IPS-18c (cell line): ENCODE measurements around the gene MMP19.
A peak's percentile ranks its signal among the peaks of the same experiment; 100 is the strongest.

Experiments used
- H3K4me3 ChIP-seq: 2 replicates; pipeline ENCODE4 v1.7.0; 2013; ENCODE audit warnings: low read depth, mild to moderate bottlenecking, low read length, moderate library complexity; ENCODE audit not compliant: insufficient read depth
- H3K9me3 ChIP-seq: one replicate; pipeline ENCODE4 v1.6.1; 2013; ENCODE audit warnings: mild to moderate bottlenecking, low read length, moderate library complexity; ENCODE audit not compliant: control insufficient read depth, insufficient read depth

The MMP19 gene

DNA sequence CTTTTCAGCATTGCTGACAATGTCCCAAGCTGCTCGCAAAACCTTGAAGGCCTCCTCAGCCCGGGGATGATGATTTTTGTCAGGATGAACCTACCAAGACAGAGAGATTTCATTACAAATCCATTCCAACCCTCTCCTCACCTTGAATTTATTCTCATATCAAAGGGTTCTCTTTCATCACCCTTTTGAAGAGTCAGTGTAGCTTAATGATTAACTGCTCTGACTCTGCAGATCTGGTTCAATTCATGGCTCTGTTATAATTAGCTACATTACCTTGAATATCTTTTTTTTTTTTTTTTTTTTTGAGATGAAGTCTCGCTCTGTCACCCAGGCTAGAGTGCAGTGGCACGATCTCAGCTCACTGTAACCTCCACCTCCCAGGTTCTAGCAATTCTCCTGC is 19.3 kb downstream of the MMP19 start:
- H3K4me3 ChIP-seq, result no peak overlapping the region
- no peaks in the 10 kb centered on the region for H3K9me3 ChIP-seq

DNA sequence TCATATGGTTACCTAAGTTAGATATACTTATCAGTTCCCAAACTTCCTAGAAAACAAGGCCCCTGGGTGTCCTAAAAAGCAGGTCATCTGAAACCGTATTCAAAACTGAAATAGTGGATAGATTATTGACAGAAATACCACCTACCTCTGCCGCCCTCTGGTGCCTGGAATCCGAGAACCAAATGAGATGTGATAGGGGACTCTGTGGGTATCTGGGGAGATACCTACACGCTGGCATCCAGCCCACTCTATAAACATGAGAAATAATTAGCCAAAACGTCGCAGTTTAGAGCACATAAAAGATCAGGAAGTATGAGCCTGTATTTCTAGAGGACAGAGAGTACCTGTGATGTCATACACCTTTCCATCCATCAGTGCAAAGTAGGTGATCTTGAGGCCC is 20.5 kb downstream of the MMP19 start:
- Histone ChIP-seq H3K4me3 (no peak overlapping the region), H3K9me3 (no peaks in the 10 kb centered on the region)

DNA sequence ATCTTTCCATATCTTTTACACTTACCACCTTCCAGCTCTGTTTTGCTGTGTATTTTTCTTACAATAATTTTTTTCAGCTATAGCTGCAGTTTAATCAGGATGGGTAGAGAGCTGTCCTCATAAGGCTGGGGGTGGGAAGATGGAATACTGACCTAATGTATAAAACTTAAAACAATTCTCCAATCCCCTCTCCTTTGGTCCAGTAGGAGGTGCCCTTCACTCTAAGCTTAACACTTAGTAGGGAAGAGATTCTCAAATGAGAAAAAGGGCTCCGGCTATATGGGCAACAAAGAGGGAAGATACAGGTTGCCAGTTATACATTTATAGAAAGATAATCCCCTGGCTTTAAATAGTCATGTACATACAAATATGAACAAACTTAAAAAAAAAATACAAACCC is 22.1 kb downstream of the MMP19 start:
- no peak overlapping the region for H3K4me3 ChIP-seq
- no peaks in the 10 kb centered on the region for H3K9me3 ChIP-seq

DNA sequence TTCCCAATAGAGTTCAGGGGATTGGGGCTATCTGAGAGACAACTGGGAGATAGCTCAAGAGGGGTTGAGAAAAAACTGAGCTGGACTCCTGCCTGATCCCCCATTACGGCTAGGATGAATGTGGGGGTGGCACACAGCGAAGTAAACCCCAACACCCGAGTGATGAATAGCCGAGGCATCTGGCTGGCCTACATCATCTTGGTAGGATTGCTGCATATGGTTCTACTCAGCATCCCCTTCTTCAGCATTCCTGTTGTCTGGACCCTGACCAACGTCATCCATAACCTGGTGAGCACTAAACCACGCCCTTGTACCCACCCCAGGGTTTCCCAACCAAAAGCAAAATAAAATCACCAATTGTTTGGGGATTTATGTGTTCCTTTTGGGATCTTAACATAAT is 23.9 kb downstream of the MMP19 start:
- Histone ChIP-seq H3K4me3 (peak overlapping the region; percentile 85; the same call in 1 of the 2 replicates), H3K9me3 (no peaks in the 10 kb centered on the region)

DNA sequence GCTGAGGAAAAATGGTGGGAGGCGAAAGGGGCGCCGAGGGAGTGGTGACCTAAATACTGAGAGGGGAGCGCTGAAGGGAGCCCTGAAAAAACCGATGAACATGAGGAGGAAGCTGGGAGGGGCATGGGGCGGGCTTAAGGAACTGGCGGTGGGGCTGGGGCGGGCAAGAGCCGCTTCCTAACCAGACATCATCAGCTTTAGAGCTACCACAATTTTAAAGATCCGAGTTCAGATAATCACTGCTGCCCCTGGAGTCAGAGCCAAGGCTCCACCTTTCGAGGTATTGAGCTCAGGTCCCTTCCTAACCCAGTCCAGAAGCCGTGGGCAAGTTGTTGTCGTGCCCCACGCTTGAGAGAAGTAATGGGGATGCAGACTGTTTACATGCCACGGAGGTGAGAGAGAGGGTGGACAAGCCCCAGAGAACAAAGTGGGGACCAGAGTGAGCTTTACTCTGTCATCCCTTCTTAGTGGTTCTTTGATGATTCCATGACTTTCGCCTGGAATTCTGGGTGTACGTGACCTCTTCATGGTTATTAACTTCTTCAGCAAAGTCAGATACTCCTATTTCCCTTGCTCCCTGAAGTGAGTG is 24.5 kb downstream of the MMP19 start:
- H3K4me3 ChIP-seq, result peak overlapping the region; percentile 85
- no peaks in the 10 kb centered on the region for H3K9me3 ChIP-seq

DNA sequence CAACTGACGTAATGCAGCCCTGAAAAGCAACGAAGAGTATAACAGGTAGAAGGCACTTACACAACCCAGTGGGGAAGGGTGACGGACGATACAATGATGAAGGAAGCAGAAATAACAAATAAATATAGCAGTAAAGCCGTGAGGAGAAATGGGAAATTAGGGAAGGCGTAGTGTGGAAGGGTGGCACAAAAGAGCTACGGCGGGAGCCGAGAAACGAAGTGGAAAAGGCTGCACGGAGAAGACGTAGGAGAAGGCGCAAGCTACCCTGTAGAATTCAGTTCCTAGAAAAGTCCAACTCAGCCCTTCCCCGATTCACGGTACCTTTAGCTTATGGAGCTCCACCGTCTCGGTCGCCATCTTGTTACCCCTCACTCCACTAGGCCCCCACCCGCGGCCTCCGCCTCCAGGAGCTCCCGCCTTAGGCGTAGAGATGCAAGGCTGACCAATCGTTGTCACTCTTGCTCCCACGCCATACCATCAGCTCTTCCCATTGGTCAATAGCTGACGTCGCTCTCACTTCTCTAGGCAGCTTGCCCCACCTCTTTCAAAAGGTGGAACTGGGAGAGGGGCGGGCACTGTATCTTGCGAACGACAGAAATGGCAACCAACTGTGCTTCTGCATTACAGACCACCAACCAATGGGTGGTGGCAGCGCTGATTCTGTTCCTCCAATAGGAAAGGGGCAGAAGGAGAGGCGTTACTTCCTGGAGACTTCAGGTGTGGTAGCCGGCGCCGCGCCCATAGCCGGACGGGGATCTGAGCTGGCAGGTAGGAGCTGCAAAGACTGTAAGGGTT is 25.2 kb downstream of the MMP19 start, which contains the start of the genes ORMDL2 and SARNP:
Gene ORMDL2 (plus strand): TSS at position 697 of the 795 bp plus-strand sequence. CDS start 959 bp downstream, outside the sequence.
Gene SARNP (minus strand): TSS at position 380 of the 795 bp plus-strand sequence. CDS start 23 bp downstream, at position 357.
- no peaks in the 10 kb centered on the region for H3K9me3 ChIP-seq
- peak within 1 kb of the TSS; percentile 90 for H3K4me3 ChIP-seq

DNA sequence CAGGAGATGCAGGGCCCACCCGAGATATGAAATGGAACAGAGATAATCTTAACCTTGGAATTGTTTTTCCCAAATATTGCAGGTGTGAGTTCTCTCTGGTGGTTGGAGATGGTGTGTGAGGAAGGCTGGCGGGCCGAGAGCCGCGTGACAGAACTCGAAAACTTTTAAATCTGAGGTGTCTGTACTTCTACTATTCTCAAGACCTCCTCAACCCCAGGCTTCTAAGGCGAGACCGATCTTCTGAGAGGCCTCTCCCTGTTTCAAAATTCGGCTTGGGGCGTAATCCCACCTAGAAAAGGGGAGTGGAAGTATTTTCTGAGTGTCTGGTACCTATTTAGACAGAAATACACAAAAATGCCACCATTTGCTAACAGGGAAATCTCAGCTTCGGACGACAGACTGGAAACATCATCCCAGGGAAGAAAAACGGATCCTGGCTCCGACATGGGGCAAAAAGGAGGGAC is 25.8 kb downstream of the MMP19 start:
- Histone ChIP-seq H3K9me3 (no peaks in the 10 kb centered on the region), H3K4me3 (peak overlapping the region; percentile 90)

DNA sequence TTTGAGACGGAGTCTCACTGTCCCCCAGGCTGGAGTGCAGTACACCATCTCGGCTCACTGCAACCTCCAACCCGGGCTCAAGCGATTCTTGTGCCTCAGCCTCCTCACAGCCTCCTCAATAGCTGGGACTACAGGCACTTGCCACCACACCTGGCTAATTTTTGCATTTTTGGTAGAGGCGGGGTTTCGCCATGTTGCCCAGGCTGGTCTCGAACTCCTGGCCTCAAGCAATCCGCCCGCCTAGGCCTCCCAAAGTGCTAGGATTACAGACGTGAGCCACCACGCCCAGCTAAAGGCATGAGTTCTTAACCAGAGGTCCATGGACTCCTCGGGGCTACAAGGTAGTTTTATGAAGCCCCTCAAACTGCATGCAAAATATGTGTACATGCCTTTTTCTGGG is 27.3 kb downstream of the MMP19 start:
- H3K4me3 ChIP-seq, result no peak overlapping the region
- H3K9me3 ChIP-seq, result no peaks in the 10 kb centered on the region

DNA sequence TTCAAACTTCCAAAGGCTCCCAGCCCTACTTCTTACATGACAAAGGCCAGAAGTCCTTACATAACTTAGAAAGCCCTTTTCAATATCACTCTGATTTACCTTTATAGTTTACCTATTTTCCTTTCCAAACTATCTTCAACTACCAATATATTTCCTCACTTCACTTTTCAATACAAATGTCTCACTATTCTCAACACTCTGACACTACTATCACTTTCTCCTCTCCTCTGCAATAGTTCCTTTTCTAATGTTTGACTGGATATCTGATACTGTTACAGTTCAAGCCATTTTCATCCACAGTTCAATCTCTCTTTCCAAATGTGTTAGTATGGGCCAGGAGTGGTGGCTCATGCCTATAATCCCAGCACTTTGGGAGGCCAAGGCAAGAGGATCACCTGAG is 28.5 kb downstream of the MMP19 start:
- H3K4me3 ChIP-seq, result no peak overlapping the region

DNA sequence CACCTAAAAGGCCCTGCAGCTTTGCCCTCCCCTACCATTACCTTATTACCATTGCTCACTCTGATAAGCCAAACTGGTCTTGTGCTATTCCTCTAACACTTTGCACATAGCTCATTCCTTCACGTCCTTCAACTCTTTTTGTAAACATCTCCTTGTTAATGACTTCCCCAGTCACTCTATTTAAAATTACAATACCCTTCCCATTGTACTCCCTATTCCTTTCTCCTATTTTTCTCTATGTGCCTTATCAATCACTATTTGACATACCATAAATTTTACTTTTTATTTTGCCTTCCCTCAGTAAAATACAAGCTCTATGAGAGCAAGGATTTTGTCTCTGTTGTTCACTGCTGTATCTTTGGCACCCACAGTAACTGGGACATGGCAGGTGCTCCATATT is 30.6 kb downstream of the MMP19 start:
- Histone ChIP-seq H3K4me3 (no peak overlapping the region), H3K9me3 (no peaks in the 10 kb centered on the region)

More for the DNA sequence above, 28.5 kb downstream of the MMP19 start:
- H3K9me3 ChIP-seq, result no peaks in the 10 kb centered on the region

DNA sequence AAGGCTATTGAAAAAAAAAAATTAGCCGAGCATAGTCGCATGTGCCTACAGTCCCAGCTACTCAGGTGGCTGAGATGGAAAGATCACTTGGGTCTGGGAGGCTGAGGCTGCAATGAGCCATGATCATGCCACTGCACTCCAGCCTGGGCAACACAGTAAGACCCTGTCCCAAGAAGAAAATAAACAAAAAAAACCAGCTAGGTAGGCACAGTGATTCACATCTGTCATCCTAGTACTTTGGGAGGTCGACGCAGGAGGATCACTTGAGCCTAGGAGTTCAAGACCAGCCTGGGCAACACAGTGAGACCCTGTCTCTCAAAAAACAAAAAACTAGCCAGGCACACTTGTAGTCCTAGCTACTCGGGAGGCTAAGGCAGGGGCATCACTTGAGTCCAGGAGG is 33.5 kb downstream of the MMP19 start:
- Histone ChIP-seq H3K9me3 (no peaks in the 10 kb centered on the region), H3K4me3 (no peak overlapping the region)

DNA sequence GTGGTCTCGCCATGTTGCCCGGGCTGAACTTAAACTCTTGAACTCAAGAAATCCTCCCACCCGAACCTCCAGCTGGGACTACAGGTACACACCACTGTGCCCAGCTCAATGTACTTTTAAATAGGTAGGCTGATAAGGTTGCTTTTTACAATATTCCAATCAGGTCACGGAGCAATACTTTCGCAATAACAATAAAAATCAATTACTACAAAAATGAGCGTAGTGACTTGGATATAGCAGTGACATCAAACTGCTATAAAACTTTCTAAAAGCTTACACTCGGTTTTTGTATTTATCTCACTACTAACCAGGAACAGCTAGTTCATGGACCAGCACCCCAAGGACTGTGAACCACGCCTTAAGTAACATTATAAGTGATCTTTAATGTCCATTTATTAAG is 35.8 kb downstream of the MMP19 start:
- no peak overlapping the region for H3K4me3 ChIP-seq
- H3K9me3 ChIP-seq, result no peaks in the 10 kb centered on the region

DNA sequence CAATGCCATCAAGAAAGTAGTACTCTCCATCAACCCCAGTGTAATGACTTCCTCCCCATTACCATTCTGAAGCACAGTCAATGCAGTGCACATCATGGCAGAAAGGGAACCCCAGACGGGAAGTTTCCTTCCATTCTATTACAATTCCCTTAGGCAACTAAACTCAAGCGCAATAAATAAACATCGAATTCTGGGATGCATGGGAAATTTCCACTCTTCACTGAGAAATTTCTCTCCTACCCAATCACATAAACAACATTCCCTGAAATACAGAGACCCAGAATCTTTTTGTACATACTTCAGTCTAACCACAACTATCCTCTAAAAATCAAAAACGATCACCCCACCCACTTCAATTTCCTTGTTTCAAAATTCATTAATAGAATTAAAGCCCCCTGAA is 45.2 kb downstream of the MMP19 start:
- H3K4me3 ChIP-seq, result no peak overlapping the region
- no peaks in the 10 kb centered on the region for H3K9me3 ChIP-seq

DNA sequence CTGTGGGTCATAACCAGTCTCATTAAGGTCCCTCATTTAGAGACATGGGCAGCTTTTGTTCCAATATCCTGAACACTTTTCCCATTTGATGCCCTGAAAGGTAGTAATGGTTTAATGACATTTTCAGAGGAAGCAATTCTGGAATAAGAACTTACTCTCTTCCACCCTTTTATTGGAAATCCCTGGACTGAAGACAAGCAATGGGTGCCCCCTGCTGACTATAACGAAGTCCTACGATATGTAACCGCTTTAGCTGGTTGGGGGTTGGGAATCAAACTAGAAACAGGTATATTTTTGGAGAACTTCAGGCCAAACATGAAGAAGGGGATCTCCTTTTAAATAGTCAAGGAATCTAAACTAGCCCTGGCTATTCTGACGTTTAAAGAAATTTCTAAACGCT is 45.7 kb downstream of the MMP19 start:
- H3K4me3 ChIP-seq, result no peak overlapping the region
- H3K9me3 ChIP-seq, result no peaks in the 10 kb centered on the region

DNA sequence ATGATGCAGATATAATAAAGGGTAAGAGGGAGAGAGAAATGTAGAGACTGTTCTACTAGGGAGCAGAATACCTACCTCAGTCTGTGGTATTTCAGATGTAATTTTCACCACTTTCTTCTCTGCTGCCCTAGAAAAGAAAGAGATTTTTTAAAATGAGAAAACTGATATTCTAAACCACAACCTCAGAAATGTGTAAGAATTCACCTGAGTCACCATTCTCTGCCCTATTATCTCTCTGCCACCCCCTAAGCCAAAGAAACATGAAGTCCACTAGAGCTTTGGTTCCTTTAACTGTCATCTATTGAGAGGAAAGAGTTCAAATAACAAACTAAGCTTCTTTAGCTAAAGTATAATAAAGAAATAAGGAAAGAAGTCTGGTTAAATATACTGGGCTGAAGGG is 46.8 kb downstream of the MMP19 start:
- Histone ChIP-seq H3K9me3 (no peaks in the 10 kb centered on the region), H3K4me3 (no peak overlapping the region)

DNA sequence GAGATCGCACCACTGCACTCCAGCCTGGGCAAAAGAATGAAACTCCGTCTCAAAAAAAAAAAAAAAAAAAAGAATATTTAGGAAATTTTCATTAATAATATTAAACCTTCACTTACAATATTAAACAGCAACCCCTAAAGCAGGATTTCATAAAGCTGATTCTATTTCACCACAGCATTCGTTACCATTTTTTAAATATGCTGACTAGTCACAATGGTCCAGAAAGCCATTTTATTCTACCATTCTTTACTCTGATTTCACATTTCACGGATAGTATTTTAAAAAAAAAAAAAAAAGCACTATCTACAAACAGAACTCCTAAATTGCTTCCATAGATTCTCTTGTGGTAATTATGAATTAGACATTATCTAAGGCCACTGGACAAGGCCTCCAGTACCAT is 52.8 kb downstream of the MMP19 start:
- H3K4me3 ChIP-seq, result no peak overlapping the region
- no peaks in the 10 kb centered on the region for H3K9me3 ChIP-seq

DNA sequence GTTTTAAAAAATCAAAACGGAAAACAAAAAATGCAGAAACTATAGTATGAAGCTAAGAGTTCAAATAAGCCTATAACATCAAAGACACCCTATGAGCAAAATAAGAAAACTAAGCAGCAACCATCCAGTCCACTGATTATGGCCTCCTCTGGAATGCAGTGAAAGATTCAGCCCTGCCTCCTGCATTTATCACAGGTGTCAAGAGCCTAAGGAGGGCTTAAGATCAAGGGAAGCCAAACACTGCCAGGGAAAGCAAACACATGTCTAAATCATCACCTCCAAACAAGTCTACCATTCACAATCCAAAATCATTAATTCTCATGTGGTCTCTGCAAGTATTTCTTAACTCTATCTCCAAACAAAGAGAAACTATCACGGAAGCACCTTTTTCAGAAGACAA is 53.6 kb downstream of the MMP19 start:
- Histone ChIP-seq H3K4me3 (no peak overlapping the region), H3K9me3 (no peaks in the 10 kb centered on the region)

DNA sequence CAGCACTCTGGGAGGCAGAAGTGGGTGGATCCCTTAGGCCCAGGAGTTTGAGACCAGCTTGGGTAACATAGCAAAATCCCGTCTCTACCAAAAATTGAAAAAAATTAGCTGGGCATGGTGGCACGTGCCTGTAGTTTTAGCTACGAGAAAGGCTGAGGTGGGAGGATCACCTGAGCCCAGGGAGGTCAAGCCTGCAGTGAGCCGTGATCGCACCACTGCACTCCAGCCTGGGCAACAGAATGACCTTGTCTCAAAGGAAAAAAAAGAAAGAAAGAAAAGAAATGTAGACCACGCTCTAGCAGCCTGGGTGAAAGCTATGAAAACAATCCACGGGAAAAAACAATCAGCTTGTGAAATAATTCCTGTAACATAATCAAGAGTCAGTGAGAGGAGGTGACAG is 54.2 kb downstream of the MMP19 start:
- H3K4me3 ChIP-seq, result no peak overlapping the region
- no peaks in the 10 kb centered on the region for H3K9me3 ChIP-seq
